GM21825 (cell line): ENCODE measurements around the gene SPRYD4.

Experiments
- ATAC-seq: cut with Tn5 transposase; IDR thresholded peaks from one replicate; pipeline ENCODE4 v1.9.1; 2021; ENCODE audit warnings: mild to moderate bottlenecking, moderate library complexity; ENCODE audit not compliant: unreplicated experiment

SPRYD4 gene

DNA sequence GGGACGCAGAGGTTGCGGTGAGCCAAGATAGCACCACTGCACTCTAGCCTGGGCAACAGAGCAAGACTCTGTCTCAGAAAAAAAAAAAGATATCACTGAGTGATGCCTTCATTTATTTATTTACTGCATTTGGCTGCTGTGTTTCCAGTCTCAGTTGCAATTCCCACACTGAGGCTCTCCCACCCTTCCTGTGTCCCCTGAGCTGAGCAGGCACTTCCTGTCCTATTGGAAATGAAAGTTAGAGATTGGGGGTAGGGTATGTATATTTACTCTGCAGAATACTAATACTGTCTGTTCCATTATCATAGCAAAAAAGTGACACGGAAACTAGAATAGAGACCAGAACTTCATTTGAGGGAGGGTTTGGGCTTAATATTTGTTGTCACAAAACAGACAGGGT is 51.7 kb downstream of the SPRYD4 start:
- ATAC-seq, result no peak

DNA sequence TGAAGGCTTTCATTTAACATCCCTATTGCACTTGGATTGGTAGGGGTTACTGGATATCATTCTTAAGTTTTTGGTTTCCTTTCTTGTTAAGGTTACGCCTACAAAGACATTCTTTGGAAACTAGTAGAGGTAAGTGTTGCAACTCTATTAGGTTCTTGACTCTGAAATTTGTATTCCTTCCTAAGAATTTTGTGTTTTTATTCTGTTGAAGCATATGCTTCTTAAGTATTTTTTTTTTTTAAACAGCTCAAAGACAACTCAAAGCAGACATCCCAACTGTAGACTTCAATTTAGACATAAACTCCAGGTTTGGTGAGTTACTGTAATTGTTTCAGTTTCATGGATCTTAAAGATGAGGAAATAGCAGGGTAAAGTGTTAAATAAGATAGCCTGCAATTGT is 52.1 kb downstream of the SPRYD4 start:
- no peak for ATAC-seq

DNA sequence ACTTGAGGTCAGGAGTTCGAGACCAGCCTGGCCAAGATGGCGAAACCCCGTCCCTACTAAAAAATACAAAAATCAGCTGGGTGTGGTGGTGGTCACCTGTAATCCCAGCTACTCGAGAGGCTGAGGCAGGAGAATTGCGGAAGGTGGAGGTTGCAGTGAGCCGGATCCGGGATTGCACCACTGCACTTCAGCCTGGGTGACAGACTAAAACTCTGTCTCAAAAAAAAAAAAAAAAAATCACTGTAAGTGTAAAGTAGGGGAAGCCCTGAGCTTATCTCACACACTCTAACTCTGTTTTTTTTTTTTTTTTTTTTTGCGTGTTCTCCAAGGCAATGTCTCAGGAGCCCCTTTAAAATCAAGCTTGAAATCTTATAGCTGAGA is 52.8 kb downstream of the SPRYD4 start:
- no peak for ATAC-seq

DNA sequence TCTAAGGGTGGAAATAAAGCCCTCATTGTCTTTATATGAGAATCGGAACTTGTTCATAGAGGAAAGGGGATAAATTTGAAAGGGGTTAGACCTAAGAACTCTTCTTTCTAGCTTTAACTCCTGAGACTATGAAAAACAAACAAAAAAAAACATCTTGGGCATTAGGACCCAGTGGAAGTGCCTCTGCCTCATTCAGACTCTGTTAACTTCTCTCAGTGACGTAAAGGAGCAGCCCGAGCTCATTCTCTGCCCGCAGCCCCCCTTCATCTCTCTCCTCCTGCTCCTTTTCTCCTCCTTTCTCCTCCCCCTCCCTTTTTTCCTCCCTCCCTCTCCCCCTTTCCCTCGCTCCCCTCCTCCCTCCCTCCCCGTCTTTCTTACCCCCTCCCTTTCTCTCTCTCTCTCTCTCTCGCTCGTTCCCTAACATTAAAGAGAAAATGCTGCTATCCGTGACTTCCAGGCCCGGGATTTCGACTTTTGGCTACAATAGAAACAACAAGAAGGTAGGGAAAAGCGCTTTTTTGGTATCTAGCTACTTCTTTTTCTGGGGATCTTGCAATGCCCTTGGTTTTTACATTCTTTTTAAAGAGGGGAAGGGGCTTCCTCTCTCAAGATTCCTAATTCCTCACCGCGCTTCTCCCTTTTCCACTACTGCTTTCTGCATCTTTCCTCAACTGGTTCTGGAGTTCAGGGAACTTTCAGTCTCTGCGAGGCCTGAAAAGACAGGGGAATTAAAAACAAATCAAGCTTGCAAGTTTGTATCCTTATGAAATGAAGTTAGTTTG is 53.4 kb downstream of the SPRYD4 start, which contains the start of gene RBMS2:
TSS of gene RBMS2 (plus strand) at position 231 of the 782 bp plus-strand sequence. CDS start at position 435, 204 bp downstream.
- no peak for ATAC-seq

DNA sequence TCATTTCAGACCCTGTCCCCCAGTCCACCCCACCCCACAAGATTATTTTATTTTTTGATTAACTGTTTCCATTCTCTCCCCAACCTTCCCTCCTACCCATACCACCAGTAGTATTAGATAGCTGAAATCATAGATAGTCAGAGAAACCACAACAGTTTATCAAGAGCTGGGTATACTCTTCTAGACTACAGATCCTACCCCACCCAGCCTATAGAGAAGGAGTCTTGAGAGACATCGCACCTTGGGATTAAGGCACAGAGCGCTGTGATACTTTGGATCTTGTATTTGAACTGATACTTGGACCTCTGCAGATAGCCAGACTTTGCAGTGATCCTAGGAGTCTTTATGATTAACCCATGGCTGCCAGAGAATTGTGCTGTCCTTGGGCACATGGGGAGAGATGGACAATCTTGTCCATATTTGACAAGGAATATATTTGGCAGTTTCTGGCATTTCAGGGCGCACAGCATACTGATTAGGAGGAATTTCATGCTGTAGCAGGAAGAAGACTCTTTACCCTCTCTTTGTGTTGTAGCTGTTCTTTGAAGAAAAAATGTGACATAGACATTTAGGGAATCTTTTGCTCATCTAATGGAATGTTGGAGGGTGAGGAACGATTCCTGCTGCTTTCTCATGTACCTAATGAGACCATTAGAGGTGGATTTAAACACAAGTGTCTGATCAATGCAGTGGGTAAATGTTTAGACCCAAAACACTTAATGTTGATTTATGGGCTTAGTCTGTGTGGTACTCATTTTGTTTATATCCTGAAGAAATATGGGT is 54.2 kb downstream of the SPRYD4 start:
- ATAC-seq, result no peak

DNA sequence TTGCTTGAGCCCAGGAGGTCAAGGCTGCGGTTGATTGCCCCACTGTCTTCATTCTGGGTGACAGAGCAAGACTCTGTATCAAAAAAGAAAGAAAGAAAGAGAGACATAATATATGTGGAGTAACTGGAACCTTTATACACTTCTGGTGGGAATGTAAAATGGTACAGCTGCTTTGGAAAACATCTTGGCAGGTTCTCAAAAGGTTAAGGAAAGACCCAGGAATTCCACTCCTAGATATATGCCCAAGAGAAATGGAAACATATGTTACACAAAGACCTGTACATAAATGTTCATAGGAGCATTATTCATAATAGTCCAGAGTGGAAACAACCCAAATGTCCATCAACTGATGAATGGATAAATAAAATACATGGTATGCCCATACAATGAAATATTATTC is 60.5 kb downstream of the SPRYD4 start:
- ATAC-seq, result no peak
